Measurements from ENCODE around the gene SEMA4B.

DNA sequence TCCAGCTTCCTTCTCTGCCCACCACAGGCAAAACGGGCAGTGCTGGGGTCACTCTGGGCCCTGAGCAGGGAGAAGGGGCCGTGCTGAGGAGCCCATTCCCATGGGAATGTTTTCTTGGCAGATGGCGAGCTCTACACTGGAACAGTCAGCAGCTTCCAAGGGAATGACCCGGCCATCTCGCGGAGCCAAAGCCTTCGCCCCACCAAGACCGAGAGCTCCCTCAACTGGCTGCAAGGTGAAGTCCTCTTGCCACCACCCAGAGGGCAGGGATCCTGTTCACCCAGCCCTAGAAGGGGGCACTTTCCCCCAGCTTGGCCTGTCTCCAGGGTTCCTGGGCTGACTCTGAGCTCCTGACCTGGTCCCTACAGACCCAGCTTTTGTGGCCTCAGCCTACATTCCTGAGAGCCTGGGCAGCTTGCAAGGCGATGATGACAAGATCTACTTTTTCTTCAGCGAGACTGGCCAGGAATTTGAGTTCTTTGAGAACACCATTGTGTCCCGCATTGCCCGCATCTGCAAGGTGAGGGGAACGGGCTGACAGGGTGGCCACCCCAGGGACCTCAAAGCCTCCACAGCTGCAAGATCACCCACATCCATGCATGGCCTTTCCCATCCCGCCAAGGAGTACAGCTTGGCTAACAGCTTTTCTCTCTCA is 20.2 kb downstream of the SEMA4B start:
- TF ChIP-seq EP300 (IDR thresholded peaks at IDR 0.05; ENCODE audit: borderline replicate concordance) = no peak
- TF ChIP-seq TAF1 (IDR thresholded peaks at IDR 0.05; ENCODE audit: low read depth) = no peak
- no peak for TF ChIP-seq TEAD4 (IDR thresholded peaks at IDR 0.05)
- no peak for TF ChIP-seq YY1 (IDR thresholded peaks at IDR 0.05; ENCODE audit: low read depth)
